ENCODE measurements around the gene MAZ.

GRCh38 chr16:29806099-29806579 lies at the start of gene MAZ:
- TF ChIP-seq CTCF (conservative IDR thresholded peaks at IDR 0.05; ENCODE audit: low read length) (no peak), EZH2phosphoT487 (IDR thresholded peaks at IDR 0.05; ENCODE audit: borderline replicate concordance) (no peak)

Measured in Loucy (cell line).